SK-N-SH treated with all-trans-retinoic acid at 6 μM for 48 hours (cell line): Measurements from ENCODE around the gene SCN2A.

ENCODE experiments used
- ATAC-seq: fragments of 200-7000 bp; cut with Tn5 transposase; 3 replicates; pipeline ENCODE4 v1.9.1; 2020; ENCODE audit warnings: mild to moderate bottlenecking, moderate library complexity
- ARNTL ChIP-seq: fragments of 450-650 bp; formaldehyde crosslinking; IDR thresholded peaks from 2 replicates; pipeline ENCODE4 v1.5.0; 2020; ENCODE audit warnings: low read depth, mild to moderate bottlenecking, moderate library complexity, borderline replicate concordance
- BACH2 ChIP-seq: fragments of 250-450 bp; sonication (Bioruptor Pico); IDR thresholded peaks from 2 replicates; pipeline ENCODE4 v1.9.0; 2021; ENCODE audit warnings: mild to moderate bottlenecking, borderline replicate concordance
- CSDC2 ChIP-seq: fragments of 250-450 bp; sonication (Bioruptor Pico); IDR thresholded peaks from 2 replicates; pipeline ENCODE4 v1.5.0; 2020; ENCODE audit warnings: mild to moderate bottlenecking, moderate library complexity
- ESRRG ChIP-seq: fragments of 250-450 bp; sonication (Bioruptor Pico); IDR thresholded peaks from 2 replicates; pipeline ENCODE4 v1.6.1; 2021; ENCODE audit warnings: mild to moderate bottlenecking
- GLIS3 ChIP-seq: fragments of 250-450 bp; sonication (Bioruptor Pico); IDR thresholded peaks from 2 replicates; pipeline ENCODE4 v1.5.0; 2020; ENCODE audit warnings: mild to moderate bottlenecking, moderate library complexity
- ISL1 ChIP-seq: fragments of 250-450 bp; sonication (Bioruptor Pico); IDR thresholded peaks from 2 replicates; pipeline ENCODE4 v2.1.2; 2022; ENCODE audit warnings: mild to moderate bottlenecking, moderate library complexity
- OSR1 ChIP-seq: fragments of 250-450 bp; sonication (Bioruptor Pico); IDR thresholded peaks from 2 replicates; pipeline ENCODE4 v1.8.0; 2022; ENCODE audit warnings: moderate library complexity, mild to moderate bottlenecking, inconsistent platforms
- PPARA ChIP-seq: fragments of 250-450 bp; sonication (Bioruptor Pico); IDR thresholded peaks from 2 replicates; pipeline ENCODE4 v1.5.0; 2020; ENCODE audit warnings: mild to moderate bottlenecking, borderline replicate concordance
- RARB ChIP-seq: fragments of 250-450 bp; sonication (Bioruptor Pico); IDR thresholded peaks from 2 replicates; pipeline ENCODE4 v1.8.0; 2021; ENCODE audit warnings: mild to moderate bottlenecking, moderate library complexity
- SNAI2 ChIP-seq: fragments of 250-450 bp; sonication (Bioruptor Pico); IDR thresholded peaks from 2 replicates; pipeline ENCODE4 v1.5.0; 2020; ENCODE audit warnings: mild to moderate bottlenecking, moderate library complexity
- TCF4 ChIP-seq: fragments of 250-450 bp; sonication (Bioruptor Pico); IDR thresholded peaks from 2 replicates; pipeline ENCODE4 v1.8.0; 2021; ENCODE audit warnings: mild to moderate bottlenecking, moderate library complexity, borderline replicate concordance
- ZC3H10 ChIP-seq: fragments of 250-450 bp; sonication (Bioruptor Pico); IDR thresholded peaks from 2 replicates; pipeline ENCODE4 v1.5.1; 2021; ENCODE audit warnings: mild to moderate bottlenecking, moderate library complexity
- ZFP3 ChIP-seq: fragments of 250-450 bp; sonication (Bioruptor Pico); IDR thresholded peaks from 2 replicates; pipeline ENCODE4 v1.5.0; 2020; ENCODE audit warnings: mild to moderate bottlenecking, moderate library complexity
- ZFP30 ChIP-seq: fragments of 450-650 bp; formaldehyde crosslinking; IDR thresholded peaks from 2 replicates; pipeline ENCODE4 v1.5.0; 2022; ENCODE audit warnings: mild to moderate bottlenecking, moderate library complexity
- ZNF565 ChIP-seq: fragments of 450-650 bp; formaldehyde crosslinking; conservative IDR thresholded peaks from 2 replicates; pipeline ENCODE4 v1.5.0; 2020; ENCODE audit warnings: low read depth, mild to moderate bottlenecking, moderate library complexity
- ZNF70 ChIP-seq: fragments of 450-650 bp; formaldehyde crosslinking; IDR thresholded peaks from 2 replicates; pipeline ENCODE4 v1.5.0; 2020; ENCODE audit warnings: mild to moderate bottlenecking, moderate library complexity
- ZNF8 ChIP-seq: fragments of 450-650 bp; formaldehyde crosslinking; IDR thresholded peaks from 2 replicates; pipeline ENCODE4 v1.5.0; 2020; ENCODE audit warnings: mild to moderate bottlenecking, moderate library complexity
- TF ChIP-seq, protein P1 (sequence below): fragments of 250-450 bp; sonication (Bioruptor Pico); IDR thresholded peaks from 2 replicates; pipeline ENCODE4 v1.8.0; 2020; ENCODE audit warnings: mild to moderate bottlenecking, moderate library complexity, borderline replicate concordance
- TF ChIP-seq, protein P2 (sequence below): fragments of 250-450 bp; sonication (Bioruptor Pico); IDR thresholded peaks from 2 replicates; pipeline ENCODE4 v1.5.1; 2020; ENCODE audit warnings: low read depth, mild to moderate bottlenecking, moderate library complexity
- TF ChIP-seq, protein P3 (sequence below): fragments of 250-450 bp; sonication (Bioruptor Pico); IDR thresholded peaks from 2 replicates; pipeline ENCODE4 v1.5.0; 2020; ENCODE audit warnings: mild to moderate bottlenecking, moderate library complexity
- TF ChIP-seq, protein P4 (sequence below): fragments of 250-450 bp; sonication (Bioruptor Pico); IDR thresholded peaks from 2 replicates; pipeline ENCODE4 v1.5.1; 2021; ENCODE audit warnings: mild to moderate bottlenecking, moderate library complexity
- TF ChIP-seq, protein P5 (sequence below): fragments of 250-450 bp; sonication (Bioruptor Pico); IDR thresholded peaks from 2 replicates; pipeline ENCODE4 v1.8.0; 2021; ENCODE audit warnings: low read depth, mild to moderate bottlenecking, moderate library complexity, borderline replicate concordance

The SCN2A gene

DNA sequence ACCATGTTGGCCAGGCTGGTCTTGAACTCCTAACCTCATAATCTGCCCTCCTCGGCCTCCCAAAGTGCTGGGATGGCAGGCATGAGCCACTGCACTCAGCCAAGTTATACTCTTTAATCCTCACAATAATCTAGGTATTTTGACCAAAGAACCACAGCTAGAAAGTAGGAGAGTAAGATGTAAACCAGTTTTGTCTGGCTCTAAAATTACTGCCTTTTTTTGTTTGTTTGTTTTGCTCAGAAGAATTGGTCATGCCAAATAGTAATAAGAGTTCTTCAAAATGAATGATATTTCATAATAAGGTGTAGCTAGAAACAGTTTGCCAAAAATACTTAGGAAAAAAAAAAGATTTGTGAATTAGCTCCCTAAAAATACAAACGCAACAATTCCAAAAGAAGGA, 36.7 kb downstream of the SCN2A start (continued):
- TF ChIP-seq ZNF8 (CRISPR knock-in tag), result no peak

DNA sequence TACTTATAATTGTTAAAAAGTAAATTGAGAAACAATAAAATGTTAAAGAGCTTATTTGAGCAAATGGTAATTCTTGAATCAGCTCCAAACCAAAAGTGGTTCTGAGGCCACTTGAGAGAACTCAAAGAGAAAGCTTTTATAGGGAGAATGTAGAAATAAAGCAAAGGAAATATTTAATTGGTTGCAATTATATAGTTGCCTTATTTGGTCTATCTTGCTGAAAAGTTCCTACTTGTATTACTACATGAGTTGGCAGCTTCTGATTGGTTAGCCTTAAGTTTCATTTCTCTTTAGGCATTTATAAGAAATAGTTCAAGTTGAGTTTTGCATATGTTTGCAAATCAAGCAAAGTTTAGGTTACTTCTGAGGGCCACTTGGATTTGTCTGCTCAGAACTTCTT, 38.1 kb downstream of the SCN2A start:
- ATAC-seq, result no peak
- TF ChIP-seq CSDC2 (no peak), OSR1 (CRISPR knock-in tag) (no peak), ZNF8 (CRISPR knock-in tag) (no peak), ESRRG (no peak), RARB (no peak), ISL1 (no peak), TCF4 (CRISPR knock-in tag) (no peak), ZNF70 (no peak), ZC3H10 (no peak), PPARA (no peak), SNAI2 (CRISPR knock-in tag) (no peak), ARNTL (CRISPR knock-in tag) (no peak), ZFP3 (CRISPR knock-in tag) (no peak), ZNF565 (CRISPR knock-in tag) (no peak)
- TF ChIP-seq, protein P1, sequence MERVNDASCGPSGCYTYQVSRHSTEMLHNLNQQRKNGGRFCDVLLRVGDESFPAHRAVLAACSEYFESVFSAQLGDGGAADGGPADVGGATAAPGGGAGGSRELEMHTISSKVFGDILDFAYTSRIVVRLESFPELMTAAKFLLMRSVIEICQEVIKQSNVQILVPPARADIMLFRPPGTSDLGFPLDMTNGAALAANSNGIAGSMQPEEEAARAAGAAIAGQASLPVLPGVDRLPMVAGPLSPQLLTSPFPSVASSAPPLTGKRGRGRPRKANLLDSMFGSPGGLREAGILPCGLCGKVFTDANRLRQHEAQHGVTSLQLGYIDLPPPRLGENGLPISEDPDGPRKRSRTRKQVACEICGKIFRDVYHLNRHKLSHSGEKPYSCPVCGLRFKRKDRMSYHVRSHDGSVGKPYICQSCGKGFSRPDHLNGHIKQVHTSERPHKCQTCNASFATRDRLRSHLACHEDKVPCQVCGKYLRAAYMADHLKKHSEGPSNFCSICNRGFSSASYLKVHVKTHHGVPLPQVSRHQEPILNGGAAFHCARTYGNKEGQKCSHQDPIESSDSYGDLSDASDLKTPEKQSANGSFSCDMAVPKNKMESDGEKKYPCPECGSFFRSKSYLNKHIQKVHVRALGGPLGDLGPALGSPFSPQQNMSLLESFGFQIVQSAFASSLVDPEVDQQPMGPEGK (CRISPR knock-in tag), result no peak
- TF ChIP-seq, protein P2, sequence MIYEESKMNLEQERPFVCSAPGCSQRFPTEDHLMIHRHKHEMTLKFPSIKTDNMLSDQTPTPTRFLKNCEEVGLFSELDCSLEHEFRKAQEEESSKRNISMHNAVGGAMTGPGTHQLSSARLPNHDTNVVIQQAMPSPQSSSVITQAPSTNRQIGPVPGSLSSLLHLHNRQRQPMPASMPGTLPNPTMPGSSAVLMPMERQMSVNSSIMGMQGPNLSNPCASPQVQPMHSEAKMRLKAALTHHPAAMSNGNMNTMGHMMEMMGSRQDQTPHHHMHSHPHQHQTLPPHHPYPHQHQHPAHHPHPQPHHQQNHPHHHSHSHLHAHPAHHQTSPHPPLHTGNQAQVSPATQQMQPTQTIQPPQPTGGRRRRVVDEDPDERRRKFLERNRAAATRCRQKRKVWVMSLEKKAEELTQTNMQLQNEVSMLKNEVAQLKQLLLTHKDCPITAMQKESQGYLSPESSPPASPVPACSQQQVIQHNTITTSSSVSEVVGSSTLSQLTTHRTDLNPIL, result no peak
- TF ChIP-seq, all 23 proteins: peak for 0

DNA sequence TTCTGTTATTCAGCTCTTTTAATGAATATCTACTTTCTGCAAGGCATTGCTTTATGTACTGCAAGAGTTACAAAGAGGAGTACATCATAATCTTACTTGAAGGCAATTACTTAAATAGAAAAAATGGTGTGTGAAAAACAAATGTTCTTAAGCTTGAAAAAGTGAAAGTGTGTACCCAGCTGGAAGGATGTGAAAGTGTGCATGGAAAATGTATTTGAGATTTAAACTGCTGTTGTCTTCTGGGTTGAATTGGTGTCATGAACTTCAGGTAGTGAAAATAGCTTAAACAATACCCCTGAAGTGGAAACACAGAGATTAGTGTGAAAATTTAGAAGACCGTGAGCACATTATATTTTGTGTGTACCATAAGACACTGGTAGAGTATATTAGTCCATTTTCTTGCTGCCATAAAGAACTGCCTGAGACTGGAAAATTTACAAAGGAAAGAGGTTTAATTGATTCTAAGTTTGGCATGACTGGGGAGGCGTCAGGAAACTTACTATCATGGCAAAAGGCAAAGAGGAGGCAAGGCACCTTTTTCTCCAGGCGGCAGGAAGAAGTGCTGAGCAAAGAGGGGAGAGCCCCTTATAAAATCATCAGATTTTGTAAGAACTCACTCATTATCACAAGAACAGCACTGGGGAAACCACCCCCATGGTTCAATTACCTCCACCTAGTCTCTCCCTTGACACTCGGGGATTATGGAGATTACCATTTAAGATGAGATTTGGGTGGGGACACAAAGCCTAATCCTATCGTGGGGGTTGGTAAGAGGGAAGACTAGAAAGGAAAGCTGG, 38.8 kb downstream of the SCN2A start:
- TF ChIP-seq ZNF8 (CRISPR knock-in tag) (no peak), ZC3H10 (no peak), ZFP30 (CRISPR knock-in tag) (no peak)
- no peak for ATAC-seq

DNA sequence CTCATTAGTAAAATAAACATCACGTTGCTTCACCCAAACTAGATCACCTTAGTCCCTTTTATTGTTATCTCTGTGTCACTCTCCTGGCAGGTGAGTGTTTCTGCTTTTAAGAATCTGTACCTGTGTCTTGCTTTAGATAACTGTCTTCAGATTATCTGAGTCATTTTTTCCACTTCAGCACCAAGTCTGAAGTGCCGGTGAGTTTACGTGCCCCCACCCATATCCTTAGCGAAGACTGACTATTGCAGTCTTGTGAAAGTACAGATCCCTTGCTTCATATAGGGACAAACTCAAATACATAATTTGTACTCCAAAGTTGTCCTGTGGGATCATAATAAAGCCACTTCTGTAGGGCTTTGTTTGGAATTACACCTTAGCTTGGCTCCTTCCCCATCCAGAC, 41.1 kb downstream of the SCN2A start:
- TF ChIP-seq ZNF8 (CRISPR knock-in tag) (no peak), ISL1 (no peak), ZFP3 (CRISPR knock-in tag) (no peak), PPARA (no peak), GLIS3 (CRISPR knock-in tag) (no peak), ESRRG (no peak), ZC3H10 (no peak), OSR1 (CRISPR knock-in tag) (no peak), ZNF565 (CRISPR knock-in tag) (no peak), TCF4 (CRISPR knock-in tag) (no peak), CSDC2 (no peak), BACH2 (CRISPR knock-in tag) (no peak), ZNF70 (no peak), RARB (no peak), SNAI2 (CRISPR knock-in tag) (no peak)
- TF ChIP-seq, protein P3, sequence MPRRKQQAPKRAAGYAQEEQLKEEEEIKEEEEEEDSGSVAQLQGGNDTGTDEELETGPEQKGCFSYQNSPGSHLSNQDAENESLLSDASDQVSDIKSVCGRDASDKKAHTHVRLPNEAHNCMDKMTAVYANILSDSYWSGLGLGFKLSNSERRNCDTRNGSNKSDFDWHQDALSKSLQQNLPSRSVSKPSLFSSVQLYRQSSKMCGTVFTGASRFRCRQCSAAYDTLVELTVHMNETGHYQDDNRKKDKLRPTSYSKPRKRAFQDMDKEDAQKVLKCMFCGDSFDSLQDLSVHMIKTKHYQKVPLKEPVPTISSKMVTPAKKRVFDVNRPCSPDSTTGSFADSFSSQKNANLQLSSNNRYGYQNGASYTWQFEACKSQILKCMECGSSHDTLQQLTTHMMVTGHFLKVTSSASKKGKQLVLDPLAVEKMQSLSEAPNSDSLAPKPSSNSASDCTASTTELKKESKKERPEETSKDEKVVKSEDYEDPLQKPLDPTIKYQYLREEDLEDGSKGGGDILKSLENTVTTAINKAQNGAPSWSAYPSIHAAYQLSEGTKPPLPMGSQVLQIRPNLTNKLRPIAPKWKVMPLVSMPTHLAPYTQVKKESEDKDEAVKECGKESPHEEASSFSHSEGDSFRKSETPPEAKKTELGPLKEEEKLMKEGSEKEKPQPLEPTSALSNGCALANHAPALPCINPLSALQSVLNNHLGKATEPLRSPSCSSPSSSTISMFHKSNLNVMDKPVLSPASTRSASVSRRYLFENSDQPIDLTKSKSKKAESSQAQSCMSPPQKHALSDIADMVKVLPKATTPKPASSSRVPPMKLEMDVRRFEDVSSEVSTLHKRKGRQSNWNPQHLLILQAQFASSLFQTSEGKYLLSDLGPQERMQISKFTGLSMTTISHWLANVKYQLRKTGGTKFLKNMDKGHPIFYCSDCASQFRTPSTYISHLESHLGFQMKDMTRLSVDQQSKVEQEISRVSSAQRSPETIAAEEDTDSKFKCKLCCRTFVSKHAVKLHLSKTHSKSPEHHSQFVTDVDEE (CRISPR knock-in tag), result no peak
- TF ChIP-seq, protein P2, result no peak
- TF ChIP-seq, protein P4, sequence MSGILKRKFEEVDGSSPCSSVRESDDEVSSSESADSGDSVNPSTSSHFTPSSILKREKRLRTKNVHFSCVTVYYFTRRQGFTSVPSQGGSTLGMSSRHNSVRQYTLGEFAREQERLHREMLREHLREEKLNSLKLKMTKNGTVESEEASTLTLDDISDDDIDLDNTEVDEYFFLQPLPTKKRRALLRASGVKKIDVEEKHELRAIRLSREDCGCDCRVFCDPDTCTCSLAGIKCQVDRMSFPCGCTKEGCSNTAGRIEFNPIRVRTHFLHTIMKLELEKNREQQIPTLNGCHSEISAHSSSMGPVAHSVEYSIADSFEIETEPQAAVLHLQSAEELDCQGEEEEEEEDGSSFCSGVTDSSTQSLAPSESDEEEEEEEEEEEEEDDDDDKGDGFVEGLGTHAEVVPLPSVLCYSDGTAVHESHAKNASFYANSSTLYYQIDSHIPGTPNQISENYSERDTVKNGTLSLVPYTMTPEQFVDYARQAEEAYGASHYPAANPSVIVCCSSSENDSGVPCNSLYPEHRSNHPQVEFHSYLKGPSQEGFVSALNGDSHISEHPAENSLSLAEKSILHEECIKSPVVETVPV (CRISPR knock-in tag), result no peak
- TF ChIP-seq, protein P5, sequence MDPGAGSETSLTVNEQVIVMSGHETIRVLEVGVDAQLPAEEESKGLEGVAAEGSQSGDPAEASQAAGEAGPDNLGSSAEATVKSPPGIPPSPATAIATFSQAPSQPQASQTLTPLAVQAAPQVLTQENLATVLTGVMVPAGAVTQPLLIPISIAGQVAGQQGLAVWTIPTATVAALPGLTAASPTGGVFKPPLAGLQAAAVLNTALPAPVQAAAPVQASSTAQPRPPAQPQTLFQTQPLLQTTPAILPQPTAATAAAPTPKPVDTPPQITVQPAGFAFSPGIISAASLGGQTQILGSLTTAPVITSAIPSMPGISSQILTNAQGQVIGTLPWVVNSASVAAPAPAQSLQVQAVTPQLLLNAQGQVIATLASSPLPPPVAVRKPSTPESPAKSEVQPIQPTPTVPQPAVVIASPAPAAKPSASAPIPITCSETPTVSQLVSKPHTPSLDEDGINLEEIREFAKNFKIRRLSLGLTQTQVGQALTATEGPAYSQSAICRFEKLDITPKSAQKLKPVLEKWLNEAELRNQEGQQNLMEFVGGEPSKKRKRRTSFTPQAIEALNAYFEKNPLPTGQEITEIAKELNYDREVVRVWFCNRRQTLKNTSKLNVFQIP, result no peak
- TF ChIP-seq, protein P1 (CRISPR knock-in tag), result no peak
- TF ChIP-seq, all 23 proteins: peak for 0

More for the DNA sequence above, 41.1 kb downstream of the SCN2A start:
- ATAC-seq, result no peak
